HepG2 (cell line): Measurements from ENCODE around the gene RBM34. TPM values are rescaled to one million over a fixed set of nuclear protein-coding genes. Genes with fewer than 3 reads are reported as not detected.
A peak's percentile ranks its signal among the peaks of the same experiment; 100 is the strongest.

Experiments
- ATF7-NPFF ChIP-seq: sonication (generic); formaldehyde crosslinking; IDR thresholded peaks from 2 replicates; pipeline ENCODE4 v1.8.1; 2023; ENCODE audit warnings: mild to moderate bottlenecking, low read depth, missing genetic modification reagents, moderate library complexity
- BRD4 ChIP-seq: sonication (generic); formaldehyde crosslinking; IDR thresholded peaks from 2 replicates; pipeline ENCODE4 v1.4.0; 2020; ENCODE audit warnings: missing genetic modification reagents
- JARID2 ChIP-seq: sonication (generic); formaldehyde crosslinking; IDR thresholded peaks from 2 replicates; pipeline ENCODE4 v1.8.1; 2023; ENCODE audit warnings: missing genetic modification reagents, inconsistent platforms; ENCODE audit not compliant: insufficient replicate concordance
- MLLT10 ChIP-seq: sonication (generic); formaldehyde crosslinking; IDR thresholded peaks from 2 replicates; pipeline ENCODE4 v1.4.0; 2020; ENCODE audit warnings: missing genetic modification reagents
- NPAS2 ChIP-seq: sonication (generic); formaldehyde crosslinking; IDR thresholded peaks from 2 replicates; pipeline ENCODE4 v1.8.0; 2022; ENCODE audit warnings: mild to moderate bottlenecking, missing genetic modification reagents, borderline replicate concordance
- NR1H2 ChIP-seq: sonication (generic); formaldehyde crosslinking; IDR thresholded peaks from 2 replicates; pipeline ENCODE4 v1.8.1; 2022; ENCODE audit warnings: low read depth, missing genetic modification reagents, borderline replicate concordance
- PLRG1 ChIP-seq: fragments of 450-650 bp; conservative IDR thresholded peaks from 2 replicates; pipeline ENCODE4 v1.6.1; 2016
- SRSF9 ChIP-seq: fragments of 200-400 bp; formaldehyde crosslinking; IDR thresholded peaks from 2 replicates; pipeline ENCODE4 v1.6.1; 2018; ENCODE audit warnings: borderline replicate concordance, mild to moderate bottlenecking, low read depth, low read length; ENCODE audit not compliant: insufficient read depth, poor library complexity, severe bottlenecking
- ZFY ChIP-seq: sonication (generic); formaldehyde crosslinking; IDR thresholded peaks from 2 replicates; pipeline ENCODE4 v1.4.0; 2020; ENCODE audit warnings: missing genetic modification reagents
- ZNF160 ChIP-seq: sonication (generic); formaldehyde crosslinking; IDR thresholded peaks from 2 replicates; pipeline ENCODE4 v1.8.0; 2022; ENCODE audit warnings: mild to moderate bottlenecking, inconsistent platforms, missing genetic modification reagents
- ZNF570 ChIP-seq: sonication (generic); formaldehyde crosslinking; IDR thresholded peaks from 2 replicates; pipeline ENCODE4 v1.4.0; 2020; ENCODE audit warnings: mild to moderate bottlenecking, missing genetic modification reagents, borderline replicate concordance
- ZNF615 ChIP-seq: sonication (generic); formaldehyde crosslinking; IDR thresholded peaks from 2 replicates; pipeline ENCODE4 v1.5.0; 2020; ENCODE audit warnings: mild to moderate bottlenecking, missing genetic modification reagents, borderline replicate concordance
- ZNF616 ChIP-seq: sonication (generic); formaldehyde crosslinking; IDR thresholded peaks from 2 replicates; pipeline ENCODE4 v1.5.0; 2020; ENCODE audit warnings: low read depth, mild to moderate bottlenecking, missing genetic modification reagents
- polyA plus RNA-seq, 8 experiments: library from polyadenylated mRNA; depleted of rRNA in 3 of 8; stranded (reverse) in 7 of 8; unstranded in 1 of 8; fragments of >200 nt; fragmentation: Illumina TruSeq in 4 of 8; extraction: Trizol in 4 of 8; gene quantifications; 2 replicates each; pipeline versions ENCODE4 v1.2.1 to v1.2.3, GENCODE V29; 2011 to 2016; ENCODE audit warnings: low read depth in 4 of 8, missing spikeins in 1 of 8, mixed read lengths in 1 of 8; ENCODE audit not compliant: insufficient read depth in 1 of 8
- total RNA-seq, 5 experiments: library from RNA; depleted of rRNA; stranded (reverse); fragments of >200 nt; fragmentation: Illumina TruSeq; extraction: Trizol; gene quantifications; 2 replicates each; pipeline ENCODE4 v1.2.3, GENCODE V29; 2016; ENCODE audit warnings: low read depth in 1 of 5
- TF ChIP-seq, protein P1 (sequence below): sonication (generic); formaldehyde crosslinking; IDR thresholded peaks from 2 replicates; pipeline ENCODE4 v1.5.0; 2020; ENCODE audit warnings: mild to moderate bottlenecking, missing genetic modification reagents, borderline replicate concordance
- TF ChIP-seq, protein P2 (sequence below): sonication (generic); formaldehyde crosslinking; IDR thresholded peaks from 2 replicates; pipeline ENCODE4 v1.4.0; 2020; ENCODE audit warnings: missing genetic modification reagents
- TF ChIP-seq, protein P3 (sequence below): IDR thresholded peaks from 2 replicates; pipeline ENCODE4 v1.6.1; 2016; ENCODE audit warnings: missing genetic modification reagents, missing compliant biosample characterization
- TF ChIP-seq, protein P4 (sequence below): sonication (generic); formaldehyde crosslinking; IDR thresholded peaks from 2 replicates; pipeline ENCODE4 v1.4.0; 2020; ENCODE audit warnings: missing genetic modification reagents; ENCODE audit errors: not compliant biosample characterization

The RBM34 gene
- total and polyA plus RNA-seq, 2 of the 13 experiments (the other 11 are each of a cell fraction or from before 2014, with no cell fraction given) = 34.7 to 73.0 TPM

DNA sequence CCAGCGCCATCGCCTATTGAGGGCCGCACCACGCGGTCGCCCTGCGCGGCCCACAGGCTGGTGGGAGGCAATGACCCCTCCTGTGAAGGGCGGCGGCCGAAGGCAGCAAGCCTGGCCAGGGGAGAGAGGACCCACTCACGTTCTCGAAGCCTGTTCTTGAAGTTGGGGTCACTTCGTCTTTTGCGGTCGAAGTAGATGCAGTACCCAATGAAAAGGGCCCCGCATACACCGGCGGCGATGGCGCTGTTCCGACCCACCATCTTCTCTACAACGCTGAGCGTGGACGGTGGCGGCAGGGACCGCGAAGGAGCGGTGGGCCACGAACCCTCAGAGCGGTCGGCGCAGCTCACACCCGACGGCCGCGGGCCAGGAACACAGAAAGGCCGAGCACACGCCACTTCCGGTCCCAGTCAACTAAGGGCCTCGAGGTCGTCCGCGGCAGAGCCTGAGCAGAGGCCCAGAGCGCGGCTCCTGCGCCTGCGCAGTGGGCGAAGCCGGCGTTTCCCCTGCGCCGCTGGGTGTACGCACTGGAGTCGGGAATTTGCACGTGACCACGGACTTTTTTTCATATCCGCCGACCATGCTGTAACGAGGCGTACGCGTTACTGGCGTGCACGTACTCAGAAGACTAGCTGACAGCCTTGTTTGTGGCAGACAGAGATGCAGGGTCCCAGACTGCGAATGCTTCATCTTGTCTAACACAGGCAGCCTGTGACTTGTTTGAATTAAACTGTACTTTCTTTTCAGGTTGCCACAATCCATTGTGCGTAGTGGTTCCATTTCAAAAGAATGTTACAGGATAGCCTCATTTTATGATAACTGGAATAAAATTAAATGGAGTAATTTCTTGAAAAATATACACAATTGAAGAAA is 32.4 kb downstream of the RBM34 start, which contains the start of gene TOMM20 (continued):
- TF ChIP-seq, protein P1, sequence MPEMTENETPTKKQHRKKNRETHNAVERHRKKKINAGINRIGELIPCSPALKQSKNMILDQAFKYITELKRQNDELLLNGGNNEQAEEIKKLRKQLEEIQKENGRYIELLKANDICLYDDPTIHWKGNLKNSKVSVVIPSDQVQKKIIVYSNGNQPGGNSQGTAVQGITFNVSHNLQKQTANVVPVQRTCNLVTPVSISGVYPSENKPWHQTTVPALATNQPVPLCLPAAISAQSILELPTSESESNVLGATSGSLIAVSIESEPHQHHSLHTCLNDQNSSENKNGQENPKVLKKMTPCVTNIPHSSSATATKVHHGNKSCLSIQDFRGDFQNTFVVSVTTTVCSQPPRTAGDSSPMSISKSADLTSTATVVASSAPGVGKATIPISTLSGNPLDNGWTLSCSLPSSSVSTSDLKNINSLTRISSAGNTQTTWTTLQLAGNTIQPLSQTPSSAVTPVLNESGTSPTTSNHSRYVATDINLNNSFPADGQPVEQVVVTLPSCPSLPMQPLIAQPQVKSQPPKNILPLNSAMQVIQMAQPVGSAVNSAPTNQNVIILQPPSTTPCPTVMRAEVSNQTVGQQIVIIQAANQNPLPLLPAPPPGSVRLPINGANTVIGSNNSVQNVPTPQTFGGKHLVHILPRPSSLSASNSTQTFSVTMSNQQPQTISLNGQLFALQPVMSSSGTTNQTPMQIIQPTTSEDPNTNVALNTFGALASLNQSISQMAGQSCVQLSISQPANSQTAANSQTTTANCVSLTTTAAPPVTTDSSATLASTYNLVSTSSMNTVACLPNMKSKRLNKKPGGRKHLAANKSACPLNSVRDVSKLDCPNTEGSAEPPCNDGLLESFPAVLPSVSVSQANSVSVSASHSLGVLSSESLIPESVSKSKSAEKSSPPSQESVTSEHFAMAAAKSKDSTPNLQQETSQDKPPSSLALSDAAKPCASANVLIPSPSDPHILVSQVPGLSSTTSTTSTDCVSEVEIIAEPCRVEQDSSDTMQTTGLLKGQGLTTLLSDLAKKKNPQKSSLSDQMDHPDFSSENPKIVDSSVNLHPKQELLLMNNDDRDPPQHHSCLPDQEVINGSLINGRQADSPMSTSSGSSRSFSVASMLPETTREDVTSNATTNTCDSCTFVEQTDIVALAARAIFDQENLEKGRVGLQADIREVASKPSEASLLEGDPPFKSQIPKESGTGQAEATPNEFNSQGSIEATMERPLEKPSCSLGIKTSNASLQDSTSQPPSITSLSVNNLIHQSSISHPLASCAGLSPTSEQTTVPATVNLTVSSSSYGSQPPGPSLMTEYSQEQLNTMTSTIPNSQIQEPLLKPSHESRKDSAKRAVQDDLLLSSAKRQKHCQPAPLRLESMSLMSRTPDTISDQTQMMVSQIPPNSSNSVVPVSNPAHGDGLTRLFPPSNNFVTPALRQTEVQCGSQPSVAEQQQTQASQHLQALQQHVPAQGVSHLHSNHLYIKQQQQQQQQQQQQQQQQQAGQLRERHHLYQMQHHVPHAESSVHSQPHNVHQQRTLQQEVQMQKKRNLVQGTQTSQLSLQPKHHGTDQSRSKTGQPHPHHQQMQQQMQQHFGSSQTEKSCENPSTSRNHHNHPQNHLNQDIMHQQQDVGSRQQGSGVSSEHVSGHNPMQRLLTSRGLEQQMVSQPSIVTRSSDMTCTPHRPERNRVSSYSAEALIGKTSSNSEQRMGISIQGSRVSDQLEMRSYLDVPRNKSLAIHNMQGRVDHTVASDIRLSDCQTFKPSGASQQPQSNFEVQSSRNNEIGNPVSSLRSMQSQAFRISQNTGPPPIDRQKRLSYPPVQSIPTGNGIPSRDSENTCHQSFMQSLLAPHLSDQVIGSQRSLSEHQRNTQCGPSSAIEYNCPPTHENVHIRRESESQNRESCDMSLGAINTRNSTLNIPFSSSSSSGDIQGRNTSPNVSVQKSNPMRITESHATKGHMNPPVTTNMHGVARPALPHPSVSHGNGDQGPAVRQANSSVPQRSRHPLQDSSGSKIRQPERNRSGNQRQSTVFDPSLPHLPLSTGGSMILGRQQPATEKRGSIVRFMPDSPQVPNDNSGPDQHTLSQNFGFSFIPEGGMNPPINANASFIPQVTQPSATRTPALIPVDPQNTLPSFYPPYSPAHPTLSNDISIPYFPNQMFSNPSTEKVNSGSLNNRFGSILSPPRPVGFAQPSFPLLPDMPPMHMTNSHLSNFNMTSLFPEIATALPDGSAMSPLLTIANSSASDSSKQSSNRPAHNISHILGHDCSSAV (CRISPR knock-in tag) = no peak
- TF ChIP-seq MLLT10 (CRISPR knock-in tag) = 0 out of 2 replicates have a peak, but pooled peaks have one; percentile 81
- TF ChIP-seq, protein P2, sequence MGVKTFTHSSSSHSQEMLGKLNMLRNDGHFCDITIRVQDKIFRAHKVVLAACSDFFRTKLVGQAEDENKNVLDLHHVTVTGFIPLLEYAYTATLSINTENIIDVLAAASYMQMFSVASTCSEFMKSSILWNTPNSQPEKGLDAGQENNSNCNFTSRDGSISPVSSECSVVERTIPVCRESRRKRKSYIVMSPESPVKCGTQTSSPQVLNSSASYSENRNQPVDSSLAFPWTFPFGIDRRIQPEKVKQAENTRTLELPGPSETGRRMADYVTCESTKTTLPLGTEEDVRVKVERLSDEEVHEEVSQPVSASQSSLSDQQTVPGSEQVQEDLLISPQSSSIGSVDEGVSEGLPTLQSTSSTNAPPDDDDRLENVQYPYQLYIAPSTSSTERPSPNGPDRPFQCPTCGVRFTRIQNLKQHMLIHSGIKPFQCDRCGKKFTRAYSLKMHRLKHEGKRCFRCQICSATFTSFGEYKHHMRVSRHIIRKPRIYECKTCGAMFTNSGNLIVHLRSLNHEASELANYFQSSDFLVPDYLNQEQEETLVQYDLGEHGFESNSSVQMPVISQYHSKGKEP = no peak
- no peak for TF ChIP-seq SRSF9
- peak; percentile 98 for TF ChIP-seq ZFY (CRISPR knock-in tag)
- peak; percentile 54; the same call in 1 of the 2 replicates for TF ChIP-seq ZNF160 (CRISPR knock-in tag)
- no peak for TF ChIP-seq NR1H2 (CRISPR knock-in tag)
- 0 out of 2 replicates have a peak, but pooled peaks have one; percentile 16 for TF ChIP-seq ZNF570 (CRISPR knock-in tag)
- TF ChIP-seq NPAS2 (CRISPR knock-in tag) = no peak
- TF ChIP-seq, protein P3, sequence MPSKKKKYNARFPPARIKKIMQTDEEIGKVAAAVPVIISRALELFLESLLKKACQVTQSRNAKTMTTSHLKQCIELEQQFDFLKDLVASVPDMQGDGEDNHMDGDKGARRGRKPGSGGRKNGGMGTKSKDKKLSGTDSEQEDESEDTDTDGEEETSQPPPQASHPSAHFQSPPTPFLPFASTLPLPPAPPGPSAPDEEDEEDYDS (CRISPR knock-in tag) = peak; percentile 95
- peak; percentile 94; the same call in 1 of the 2 replicates for TF ChIP-seq ATF7-NPFF (CRISPR knock-in tag)
- TF ChIP-seq ZNF615 (CRISPR knock-in tag) = 0 out of 2 replicates have a peak, but pooled peaks have one; percentile 89
- TF ChIP-seq ZNF616 (CRISPR knock-in tag) = peak; percentile 70
- TF ChIP-seq PLRG1 = no peak
- TF ChIP-seq, protein P4, sequence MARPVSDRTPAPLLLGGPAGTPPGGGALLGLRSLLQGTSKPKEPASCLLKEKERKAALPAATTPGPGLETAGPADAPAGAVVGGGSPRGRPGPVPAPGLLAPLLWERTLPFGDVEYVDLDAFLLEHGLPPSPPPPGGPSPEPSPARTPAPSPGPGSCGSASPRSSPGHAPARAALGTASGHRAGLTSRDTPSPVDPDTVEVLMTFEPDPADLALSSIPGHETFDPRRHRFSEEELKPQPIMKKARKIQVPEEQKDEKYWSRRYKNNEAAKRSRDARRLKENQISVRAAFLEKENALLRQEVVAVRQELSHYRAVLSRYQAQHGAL = peak; percentile 96
- peak; percentile 69 for TF ChIP-seq JARID2 (CRISPR knock-in tag)
- TF ChIP-seq BRD4 (CRISPR knock-in tag) = peak; percentile 99
